SU-DHL-6 (cell line): ENCODE results near the gene MAP10.

Experiments used
- EZH2phosphoT487 ChIP-seq: fragments of 200-600 bp; sonication (generic), shearing (Covaris generic); conservative IDR thresholded peaks from 2 replicates; pipeline ENCODE4 v1.6.1; 2018; ENCODE audit warnings: mild to moderate bottlenecking, antibody characterized with exemption, low read length, moderate library complexity, mixed read lengths
- TF ChIP-seq, protein P1 (sequence below): fragments of 200-600 bp; sonication (generic); IDR thresholded peaks from one replicate; pipeline ENCODE4 v1.5.1; 2017; ENCODE audit warnings: antibody characterized with exemption, mild to moderate bottlenecking, low read length, moderate library complexity; ENCODE audit not compliant: insufficient read depth, poor library complexity, severe bottlenecking

DNA sequence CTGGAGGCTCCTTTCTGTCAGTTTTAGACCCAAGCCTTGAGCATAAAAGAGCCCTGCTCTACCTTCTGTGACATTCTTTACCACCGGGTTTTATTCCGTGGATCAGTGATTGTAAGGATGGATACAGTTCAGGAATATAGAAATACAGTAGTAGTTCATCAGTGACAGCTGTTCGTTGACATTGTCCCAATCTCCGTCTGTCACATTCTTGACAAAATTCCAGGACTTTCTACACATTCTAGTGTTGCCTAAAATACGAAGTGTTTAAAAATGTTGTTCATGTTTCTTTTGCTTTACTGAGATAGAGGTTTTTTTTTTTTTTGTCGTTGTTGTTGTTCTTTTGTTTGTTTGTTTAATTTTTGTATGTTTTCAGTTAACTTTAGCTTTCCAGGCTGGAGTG lies 29.9 kb downstream of the MAP10 start:
- TF ChIP-seq, protein P1, sequence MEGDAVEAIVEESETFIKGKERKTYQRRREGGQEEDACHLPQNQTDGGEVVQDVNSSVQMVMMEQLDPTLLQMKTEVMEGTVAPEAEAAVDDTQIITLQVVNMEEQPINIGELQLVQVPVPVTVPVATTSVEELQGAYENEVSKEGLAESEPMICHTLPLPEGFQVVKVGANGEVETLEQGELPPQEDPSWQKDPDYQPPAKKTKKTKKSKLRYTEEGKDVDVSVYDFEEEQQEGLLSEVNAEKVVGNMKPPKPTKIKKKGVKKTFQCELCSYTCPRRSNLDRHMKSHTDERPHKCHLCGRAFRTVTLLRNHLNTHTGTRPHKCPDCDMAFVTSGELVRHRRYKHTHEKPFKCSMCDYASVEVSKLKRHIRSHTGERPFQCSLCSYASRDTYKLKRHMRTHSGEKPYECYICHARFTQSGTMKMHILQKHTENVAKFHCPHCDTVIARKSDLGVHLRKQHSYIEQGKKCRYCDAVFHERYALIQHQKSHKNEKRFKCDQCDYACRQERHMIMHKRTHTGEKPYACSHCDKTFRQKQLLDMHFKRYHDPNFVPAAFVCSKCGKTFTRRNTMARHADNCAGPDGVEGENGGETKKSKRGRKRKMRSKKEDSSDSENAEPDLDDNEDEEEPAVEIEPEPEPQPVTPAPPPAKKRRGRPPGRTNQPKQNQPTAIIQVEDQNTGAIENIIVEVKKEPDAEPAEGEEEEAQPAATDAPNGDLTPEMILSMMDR, result no peak
- TF ChIP-seq EZH2phosphoT487, result no peak
